Liver (tissue), 3 donors: ENCODE data around the gene FAAP24.

Experiments
- ATF3 ChIP-seq: IDR thresholded peaks from 2 replicates; pipeline ENCODE4 v1.6.1; 2016; ENCODE audit warnings: antibody characterized with exemption
- CTCF ChIP-seq: fragments of 150-350 bp; IDR thresholded peaks from 2 replicates; pipeline ENCODE4 v1.5.1; 2017; ENCODE audit warnings: improper control_type of control experiment, low read depth, low read length; ENCODE audit not compliant: missing input control
- EGR1 ChIP-seq, 2 donors: IDR thresholded peaks; 2 replicates each; pipeline ENCODE4 v1.6.1; 2016 to 2018; ENCODE audit warnings: antibody characterized with exemption in 2 of 2, low read depth in 2 of 2
- donor health status: healthy.
- donor health status: healthy.

DNA sequence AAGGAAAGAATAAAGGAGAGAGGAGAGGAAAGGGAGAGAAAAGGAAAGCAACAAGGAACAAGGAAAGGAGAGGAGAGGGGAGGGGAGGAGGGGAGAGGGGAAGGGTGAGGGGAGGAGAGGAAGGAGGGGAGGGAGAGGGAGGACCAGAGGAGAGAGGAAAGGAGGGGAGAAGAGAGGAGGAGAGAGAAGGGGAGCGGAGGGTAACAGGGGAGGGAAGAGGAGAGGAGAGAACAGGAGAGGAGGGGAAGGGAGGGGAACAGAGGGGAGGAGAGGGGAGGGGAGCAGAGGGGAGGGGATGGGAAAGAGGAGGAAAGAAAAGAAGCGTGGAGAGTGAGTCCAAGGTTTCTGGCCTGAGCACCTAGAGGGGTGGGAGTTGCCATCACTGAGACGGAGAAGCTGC, 26.7 kb downstream of the FAAP24 start:
- TF ChIP-seq CTCF = no peak
- no peak for TF ChIP-seq EGR1 (IDR thresholded peaks at IDR 0.05; ENCODE audit: low read depth in 2 of 2)
- TF ChIP-seq ATF3 = no peak
